HG02588 (cell line): ENCODE measurements around the gene TMEM204.
"Not testable (repeated sequence)": the region's sequence is repeated elsewhere in the genome, so short reads cannot be mapped to it uniquely, and the experiment has no call there.

Experiments
- ATAC-seq: cut with Tn5 transposase; IDR thresholded peaks from one replicate; pipeline ENCODE4 v1.9.1; 2021; ENCODE audit warnings: mild to moderate bottlenecking, moderate library complexity; ENCODE audit not compliant: unreplicated experiment

Gene TMEM204

GRCh38 chr16:1590366-1590765, 56.9 kb downstream of the TMEM204 start:
- ATAC-seq: no peak

GRCh38 chr16:1590930-1591705, 57.7 kb downstream of the TMEM204 start:
- no peak for ATAC-seq

- ATAC-seq: no peak
Measured at GRCh38 chr16:1592446-1592845, 59.0 kb downstream of the TMEM204 start.

- ATAC-seq: not testable (repeated sequence)
Measured at GRCh38 chr16:1595511-1595910, 62.0 kb downstream of the TMEM204 start.

GRCh38 chr16:1596516-1596915, 63.0 kb downstream of the TMEM204 start:
- no peak for ATAC-seq

GRCh38 chr16:1597154-1597553, 63.7 kb downstream of the TMEM204 start:
- ATAC-seq: no peak

GRCh38 chr16:1601031-1601430, 67.6 kb downstream of the TMEM204 start:
- no peak for ATAC-seq

GRCh38 chr16:1601489-1601888, 68.0 kb downstream of the TMEM204 start:
- ATAC-seq: no peak

GRCh38 chr16:1602285-1602684, 68.8 kb downstream of the TMEM204 start:
- ATAC-seq: no peak
